Measurements from ENCODE around the gene MRNIP. TPM values are rescaled to one million over a fixed set of nuclear protein-coding genes. Genes with fewer than 3 reads are reported as not detected.

The MRNIP gene
- polyA plus RNA-seq, 2 of the 4 experiments (the other 2 are of a cell fraction), result 21.4 to 29.7 TPM

- TF ChIP-seq ATOH8 (CRISPR knock-in tag; IDR thresholded peaks at IDR 0.05; ENCODE audit: low read depth), result peak; percentile 99
- TF ChIP-seq CBX2 (IDR thresholded peaks at IDR 0.05; ENCODE audit: borderline replicate concordance, low read depth), result no peak
- TF ChIP-seq MYC (IDR thresholded peaks at IDR 0.05; ENCODE audit: borderline replicate concordance, low read length), result peak; percentile 71; the same call in 1 of the 2 replicates
- TF ChIP-seq CHD4 (IDR thresholded peaks at IDR 0.05; ENCODE audit: borderline replicate concordance), result no peak
- TF ChIP-seq MAX (IDR thresholded peaks at IDR 0.05), result peak; percentile 99
- no peak for TF ChIP-seq BHLHE40 (IDR thresholded peaks at IDR 0.05; ENCODE audit: low read depth, low read length)
- TF ChIP-seq CTCF (IDR thresholded peaks at IDR 0.05), result no peak
- peak; percentile 95 for TF ChIP-seq FOXS1 (CRISPR knock-in tag; IDR thresholded peaks at IDR 0.05)
- peak; percentile 97 for TF ChIP-seq TP53 (CRISPR knock-in tag; IDR thresholded peaks at IDR 0.05)
- TF ChIP-seq RAD21 (conservative IDR thresholded peaks at IDR 0.05 in 1 of 2, IDR thresholded peaks at IDR 0.05 in 1 of 2), result no peak
- TF ChIP-seq ZNF302 (CRISPR knock-in tag; IDR thresholded peaks at IDR 0.05), result peak; percentile 96
- TF ChIP-seq HOXB13 (CRISPR knock-in tag; IDR thresholded peaks at IDR 0.05; ENCODE audit: low read depth), result peak; percentile 98
- peak; percentile 95 for TF ChIP-seq EHF (CRISPR knock-in tag; IDR thresholded peaks at IDR 0.05)
- no peak for TF ChIP-seq CBX8 (IDR thresholded peaks at IDR 0.05)
- peak; percentile 94 for TF ChIP-seq E2F6 (IDR thresholded peaks at IDR 0.05; ENCODE audit: borderline replicate concordance, low read depth)
- peak; percentile 95 for TF ChIP-seq HOXB5 (CRISPR knock-in tag; IDR thresholded peaks at IDR 0.05)
- no peak for TF ChIP-seq PHF8 (IDR thresholded peaks at IDR 0.05; ENCODE audit: borderline replicate concordance, low read depth)
- peak; percentile 87 for TF ChIP-seq NFE2L2 (conservative IDR thresholded peaks at IDR 0.05; ENCODE audit: low read length)
- peak; percentile 33; the same call in 1 of the 2 replicates for TF ChIP-seq RARB (CRISPR knock-in tag; IDR thresholded peaks at IDR 0.05)
- no peak for TF ChIP-seq HDAC2 (IDR thresholded peaks at IDR 0.05)
- no peak for TF ChIP-seq ESRRA (IDR thresholded peaks at IDR 0.05; ENCODE audit: borderline replicate concordance, low read length)
- no peak for TF ChIP-seq RFX5 (IDR thresholded peaks at IDR 0.05)
- TF ChIP-seq ZC3H11A (IDR thresholded peaks at IDR 0.05), result no peak
- TF ChIP-seq ZSCAN20 (CRISPR knock-in tag; IDR thresholded peaks at IDR 0.05), result peak; percentile 96
- TF ChIP-seq PBX3 (IDR thresholded peaks at IDR 0.05), result no peak
- peak in 1 of 2 experiments; percentile 26; a peak in 2 of 5 replicates for TF ChIP-seq EP300 (IDR thresholded peaks at IDR 0.05)
- TF ChIP-seq HMGXB4 (CRISPR knock-in tag; IDR thresholded peaks at IDR 0.05; ENCODE audit: borderline replicate concordance), result peak; percentile 80; the same call in 1 of the 2 replicates
- TF ChIP-seq BCL3 (IDR thresholded peaks at IDR 0.05), result no peak
- TF ChIP-seq JUN (IDR thresholded peaks at IDR 0.05), result peak; percentile 35 to 59; a peak in 4 of 5 replicates
- no peak for TF ChIP-seq SMC3 (IDR thresholded peaks at IDR 0.05)
- no peak for TF ChIP-seq CHD2 (IDR thresholded peaks at IDR 0.05; ENCODE audit: low read length, partially characterized antibody)
- no peak for TF ChIP-seq SREBF2 (IDR thresholded peaks at IDR 0.05)
- no peak for TF ChIP-seq KDM1A (IDR thresholded peaks at IDR 0.05; ENCODE audit: low read depth)
Measured at GRCh38 chr5:179819296-179820126, 39.1 kb downstream of the MRNIP start (continued).
